ENCODE measurements around the gene SLC4A1. TPM values are rescaled to one million over a fixed set of nuclear protein-coding genes. Genes with fewer than 3 reads are reported as not detected.

The SLC4A1 gene
- total RNA-seq, 6 experiments from 2014 or later = 0.06 to 31.8 (median 1.2) TPM

DNA sequence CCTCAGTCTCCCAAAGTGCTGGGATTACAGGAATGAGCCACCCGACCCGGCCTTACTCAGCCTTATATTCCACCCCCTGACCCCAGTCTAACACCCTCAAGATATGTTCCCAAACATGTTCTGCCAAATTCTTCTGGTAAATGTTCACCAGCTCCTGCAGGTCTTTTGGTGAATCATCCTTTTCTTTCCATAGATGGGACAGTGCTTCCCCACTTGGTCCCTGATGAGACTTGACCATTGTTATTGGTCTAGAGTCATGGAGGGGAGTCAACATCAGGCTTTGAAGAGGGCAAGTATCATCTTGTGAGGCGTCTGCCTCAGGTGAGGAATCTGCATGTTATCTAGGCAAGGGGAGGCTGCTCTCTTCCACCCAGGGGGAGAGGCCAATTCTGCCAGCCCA is 30.0 kb upstream of the SLC4A1 start:
- DNase-seq (no peak), ATAC-seq (no peak)
- 50% methylated on average over 1 of the region's 3 CpGs for WGBS (ENCODE audit: insufficient coverage, low coverage, low lambda C conversion rate, missing lambda C conversion rate)
- TF ChIP-seq, protein P1, sequence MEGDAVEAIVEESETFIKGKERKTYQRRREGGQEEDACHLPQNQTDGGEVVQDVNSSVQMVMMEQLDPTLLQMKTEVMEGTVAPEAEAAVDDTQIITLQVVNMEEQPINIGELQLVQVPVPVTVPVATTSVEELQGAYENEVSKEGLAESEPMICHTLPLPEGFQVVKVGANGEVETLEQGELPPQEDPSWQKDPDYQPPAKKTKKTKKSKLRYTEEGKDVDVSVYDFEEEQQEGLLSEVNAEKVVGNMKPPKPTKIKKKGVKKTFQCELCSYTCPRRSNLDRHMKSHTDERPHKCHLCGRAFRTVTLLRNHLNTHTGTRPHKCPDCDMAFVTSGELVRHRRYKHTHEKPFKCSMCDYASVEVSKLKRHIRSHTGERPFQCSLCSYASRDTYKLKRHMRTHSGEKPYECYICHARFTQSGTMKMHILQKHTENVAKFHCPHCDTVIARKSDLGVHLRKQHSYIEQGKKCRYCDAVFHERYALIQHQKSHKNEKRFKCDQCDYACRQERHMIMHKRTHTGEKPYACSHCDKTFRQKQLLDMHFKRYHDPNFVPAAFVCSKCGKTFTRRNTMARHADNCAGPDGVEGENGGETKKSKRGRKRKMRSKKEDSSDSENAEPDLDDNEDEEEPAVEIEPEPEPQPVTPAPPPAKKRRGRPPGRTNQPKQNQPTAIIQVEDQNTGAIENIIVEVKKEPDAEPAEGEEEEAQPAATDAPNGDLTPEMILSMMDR (IDR thresholded peaks at IDR 0.05) = no peak
- no peak for TF ChIP-seq POLR2A (IDR thresholded peaks at IDR 0.05)
- Histone ChIP-seq H3K4me1 (no peaks in the 10 kb centered on the region), H3K27me3 (no peaks in the 10 kb centered on the region), H3K36me3 (no peaks in the 10 kb centered on the region), H3K4me3 (no peak overlapping the region), H3K27ac (no peak overlapping the region), H3K9me3 (no peaks in the 10 kb centered on the region)
- intact Hi-C loops (cut with DNase I) = no loop called here

- no peak overlapping the region for H3K27ac ChIP-seq
- no peaks in the 10 kb centered on the region for H3K4me1 ChIP-seq
- DNase-seq (no peak), ATAC-seq (no peak)
- TF ChIP-seq, protein P1 (IDR thresholded peaks at IDR 0.05) = no peak
- no peak for TF ChIP-seq POLR2A (IDR thresholded peaks at IDR 0.05)
- H3K36me3 ChIP-seq = no peaks in the 10 kb centered on the region
- WGBS (ENCODE audit: insufficient coverage, low coverage, low lambda C conversion rate, missing lambda C conversion rate) = 67% methylated on average over 5 of the region's 9 CpGs
- H3K9me3 ChIP-seq = no peaks in the 10 kb centered on the region
- H3K27me3 ChIP-seq = no peaks in the 10 kb centered on the region
- no peak overlapping the region for H3K4me3 ChIP-seq
- intact Hi-C loops (cut with DNase I) = no loop called here
Observed at GRCh38 chr17:44293509-44294226, 25.7 kb upstream of the SLC4A1 start.

DNA sequence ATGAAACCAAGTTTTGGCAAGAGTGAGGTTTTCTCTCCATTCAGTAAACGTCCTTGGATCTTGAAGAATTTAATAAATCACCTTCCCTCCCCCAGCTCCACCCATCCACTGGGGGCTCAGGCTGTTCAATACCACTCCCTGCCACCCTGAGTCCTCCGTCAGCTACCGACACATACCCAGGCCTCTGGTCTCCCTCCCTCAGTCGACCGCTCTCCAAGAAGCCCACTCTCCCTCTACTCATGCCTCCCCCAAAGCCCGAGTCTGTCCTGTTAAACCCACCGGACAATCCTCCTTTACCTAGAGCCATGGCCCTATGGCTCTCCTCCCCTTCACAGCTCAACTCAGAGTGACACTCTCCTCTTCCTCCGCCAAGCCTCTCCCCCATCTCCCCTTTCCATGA is 19.7 kb upstream of the SLC4A1 start:
- no peaks in the 10 kb centered on the region for H3K27me3 ChIP-seq
- DNase-seq (no peak), ATAC-seq (no peak)
- no peaks in the 10 kb centered on the region for H3K36me3 ChIP-seq
- H3K27ac ChIP-seq = no peak overlapping the region
- WGBS (ENCODE audit: insufficient coverage, low coverage, low lambda C conversion rate, missing lambda C conversion rate) = 64% methylated on average over 5 of the region's 8 CpGs
- no peaks in the 10 kb centered on the region for H3K4me1 ChIP-seq
- TF ChIP-seq POLR2A (IDR thresholded peaks at IDR 0.05) = no peak
- TF ChIP-seq, protein P1 (IDR thresholded peaks at IDR 0.05) = no peak
- intact Hi-C loops (cut with DNase I) = no loop called here
- no peak overlapping the region for H3K4me3 ChIP-seq
- no peaks in the 10 kb centered on the region for H3K9me3 ChIP-seq

- Histone ChIP-seq H3K27ac (no peak overlapping the region), H3K27me3 (no peaks in the 10 kb centered on the region), H3K9me3 (no peaks in the 10 kb centered on the region), H3K36me3 (no peaks in the 10 kb centered on the region), H3K4me3 (no peak overlapping the region), H3K4me1 (peaks cover 0 to 4% (median 0%) of the 10 kb centered on the region in 4 donors)
- TF ChIP-seq, protein P1 (IDR thresholded peaks at IDR 0.05) = no peak
- TF ChIP-seq POLR2A (IDR thresholded peaks at IDR 0.05) = no peak
- no peak for DNase-seq
- 96% methylated on average over 4 of the region's 4 CpGs for WGBS (ENCODE audit: insufficient coverage, low coverage, low lambda C conversion rate, missing lambda C conversion rate)
- ATAC-seq = no peak
- intact Hi-C loops (cut with DNase I) = no loop called here
Observed at GRCh38 chr17:44284024-44284400, 16.1 kb upstream of the SLC4A1 start.

Data from right lobe of liver (tissue), 6 donors.